Measurements from ENCODE around the gene ABCA2. TPM values are rescaled to one million over a fixed set of nuclear protein-coding genes. Genes with fewer than 3 reads are reported as not detected.

Gene ABCA2
- total and polyA plus RNA-seq, 8 donors: 20.8 to 34.8 (median 29.8) TPM

GRCh38 chr9:137044037-137044436 lies 16.0 kb upstream of the ABCA2 start:
- Histone ChIP-seq H3K27ac (peak overlapping the region; percentile 59 to 62), H3K27me3 (peaks cover 19 to 64% of the 10 kb centered on the region in 2 donors)

DNA sequence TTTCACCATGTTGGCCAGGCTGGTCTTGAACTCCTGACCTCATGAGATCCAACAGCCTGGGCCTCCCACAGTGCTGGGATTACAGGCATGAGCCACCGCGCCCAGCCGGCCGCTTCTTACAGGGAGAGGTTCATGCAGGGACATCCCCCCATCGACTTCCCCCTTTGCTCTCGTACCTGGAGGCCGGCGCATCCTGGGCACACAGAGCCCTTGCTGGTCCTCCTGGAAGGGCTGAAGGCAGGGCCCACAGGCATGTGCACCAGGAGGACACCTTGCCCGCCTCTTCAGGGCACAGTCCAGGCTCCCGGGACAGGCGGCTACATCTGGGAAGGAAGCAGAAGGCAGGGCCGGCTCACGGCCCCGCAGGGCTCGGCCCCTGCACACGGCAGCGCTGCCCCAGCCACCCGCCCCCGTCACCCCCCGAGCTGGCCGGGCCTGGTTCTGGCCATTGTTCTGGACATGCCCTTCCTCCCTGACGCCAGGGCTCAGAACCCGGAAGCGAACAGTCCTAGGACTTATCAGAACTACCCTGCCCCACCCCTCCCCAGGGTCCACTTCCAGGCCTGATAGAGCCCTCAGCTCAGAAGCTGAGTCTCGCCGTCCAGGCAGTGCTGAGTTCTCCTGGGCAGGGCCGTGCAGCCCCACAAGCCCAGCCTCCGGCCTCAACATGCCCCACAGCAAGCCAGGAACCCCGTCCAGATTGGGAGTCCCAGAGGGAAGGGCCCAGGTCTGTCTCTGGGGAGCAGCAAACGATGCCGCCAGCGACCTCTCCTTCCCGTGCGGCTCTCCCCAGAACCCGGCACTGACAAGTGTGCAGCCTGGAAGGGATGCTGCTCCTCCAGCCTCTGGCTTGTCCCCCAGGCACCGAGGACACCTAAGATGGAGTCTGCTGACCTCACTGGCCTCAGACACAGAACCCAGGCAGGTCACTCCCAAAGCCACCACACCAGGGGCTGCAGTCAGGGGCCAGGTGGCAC lies 15.0 kb upstream of the ABCA2 start:
- no peak for TF ChIP-seq CTCF (IDR thresholded peaks at IDR 0.05)
- DNase-seq (no peak), ATAC-seq (no peak)
- intact Hi-C loops (cut with DNase I): no loop called here
- Histone ChIP-seq H3K27ac (peak overlapping the region; percentile 59 to 62), H3K4me3 (peak overlapping the region in 1 of 2 donors; percentile 53), H3K4me1 (peaks cover 19 to 45% of the 10 kb centered on the region in 2 donors), H3K9me3 (no peaks in the 10 kb centered on the region), H3K36me3 (peaks cover 0 to 28% of the 10 kb centered on the region in 2 donors), H3K27me3 (peaks cover 11 to 54% of the 10 kb centered on the region in 2 donors)

More at GRCh38 chr9:137044037-137044436, 16.0 kb upstream of the ABCA2 start:
- ATAC-seq (no peak), DNase-seq (no peak)
- intact Hi-C loops (cut with DNase I): no loop called here
- no peak for TF ChIP-seq CTCF (IDR thresholded peaks at IDR 0.05)
- H3K9me3 ChIP-seq: no peaks in the 10 kb centered on the region
- peak overlapping the region in 1 of 2 donors; percentile 53 for H3K4me3 ChIP-seq
- peaks cover 19 to 50% of the 10 kb centered on the region in 2 donors for H3K4me1 ChIP-seq
- peaks cover 0 to 18% of the 10 kb centered on the region in 2 donors for H3K36me3 ChIP-seq

- TF ChIP-seq CTCF (IDR thresholded peaks at IDR 0.05): no peak
- peak overlapping the region in 1 of 2 donors; percentile 53 for H3K4me3 ChIP-seq
- H3K27ac ChIP-seq: peak overlapping the region in 1 of 2 donors; percentile 48
- intact Hi-C loops (cut with DNase I): no loop called here
- H3K9me3 ChIP-seq: no peaks in the 10 kb centered on the region
- H3K27me3 ChIP-seq: peaks cover 0 to 35% of the 10 kb centered on the region in 2 donors
- no peak for ATAC-seq
- peaks cover 16 to 39% of the 10 kb centered on the region in 2 donors for H3K4me1 ChIP-seq
- peaks cover 0 to 37% of the 10 kb centered on the region in 2 donors for H3K36me3 ChIP-seq
- DNase-seq: no peak
Observed at GRCh38 chr9:137041124-137041523, 13.1 kb upstream of the ABCA2 start.

DNA sequence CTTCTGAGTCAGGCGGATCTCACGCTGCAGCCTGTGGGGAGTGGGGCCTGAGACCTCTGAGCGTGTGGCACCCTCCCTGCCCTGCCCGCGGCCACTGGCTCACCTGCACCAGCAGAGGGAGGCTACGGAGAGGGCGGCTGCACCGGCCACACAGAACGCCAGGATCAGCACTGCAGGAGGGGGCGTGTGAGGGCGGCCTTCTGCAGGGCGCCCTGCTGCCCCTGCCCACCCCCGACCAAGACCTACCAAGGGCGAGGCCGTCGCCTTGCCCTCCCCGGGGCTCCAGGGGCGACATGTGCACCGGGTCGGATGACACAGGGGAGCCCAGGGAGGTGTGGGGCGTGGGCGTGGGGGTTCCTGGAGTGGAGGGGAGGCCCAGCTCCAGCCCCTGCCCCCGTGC lies 12.5 kb upstream of the ABCA2 start:
- H3K36me3 ChIP-seq: peaks cover 0 to 37% of the 10 kb centered on the region in 2 donors
- peak overlapping the region in 1 of 2 donors; percentile 48 for H3K27ac ChIP-seq
- no peaks in the 10 kb centered on the region for H3K9me3 ChIP-seq
- peaks cover 15 to 38% of the 10 kb centered on the region in 2 donors for H3K4me1 ChIP-seq
- peak overlapping the region in 1 of 2 donors; percentile 53 for H3K4me3 ChIP-seq
- DNase-seq (no peak), ATAC-seq (no peak)
- TF ChIP-seq CTCF (IDR thresholded peaks at IDR 0.05): no peak
- intact Hi-C loops (cut with DNase I): no loop called here
- peaks cover 0 to 29% of the 10 kb centered on the region in 2 donors for H3K27me3 ChIP-seq

Measured in left lung (tissue), 10 donors.